HEK293 (cell line): ENCODE data around the gene TIGD4.

Experiments used
- CTCF ChIA-PET: fragments of 350-600 bp; formaldehyde crosslinking; extraction: SDS; loops from one replicate; lab custom pipeline; 2021; ENCODE audit warnings: antibody characterized with exemption; lab: Yijun Ruan, JAX
- POLR2A ChIA-PET: fragments of 300-600 bp; formaldehyde crosslinking; extraction: SDS; loops from one replicate; lab custom pipeline; 2020; ENCODE audit warnings: antibody characterized with exemption, inconsistent platforms; lab: Yijun Ruan, JAX
- H3K27ac ChIP-seq: fragments of 200-500 bp; sonication (Bioruptor generic); 2 replicates; pipeline ENCODE4 v1.5.1; 2014; ENCODE audit warnings: low read depth, low read length, control low read depth, inconsistent platforms; ENCODE audit errors: extremely low read depth
- H3K36me3 ChIP-seq, 2 experiments: fragments of 200-500 bp in 1 of 2; sonication (Bioruptor generic) in 1 of 2; 1 replicate in 1 of 2; 2 replicates in 1 of 2; pipeline ENCODE4 v1.5.1; 2014 to 2017; ENCODE audit warnings: inconsistent platforms in 2 of 2, low read length in 2 of 2; ENCODE audit not compliant: control insufficient read depth in 2 of 2, insufficient read depth in 1 of 2
- H3K4me1 ChIP-seq: fragments of 200-500 bp; sonication (Bioruptor generic); 2 replicates; pipeline ENCODE4 v1.5.1; 2014; ENCODE audit warnings: mild to moderate bottlenecking, low read length, inconsistent platforms; ENCODE audit not compliant: control insufficient read depth, insufficient read depth
- H3K4me3 ChIP-seq: 2 replicates; pipeline ENCODE4 v1.5.1; 2011; ENCODE audit warnings: low read depth, mild to moderate bottlenecking, control low read depth, low read length, moderate library complexity
- H3K9me3 ChIP-seq: fragments of 200-500 bp; sonication (Bioruptor generic); 2 replicates; pipeline ENCODE4 v1.5.1; 2014; ENCODE audit warnings: low read depth, low read length, inconsistent platforms; ENCODE audit not compliant: control insufficient read depth, insufficient read depth
- BCL11B ChIP-seq: fragments of 450-650 bp; formaldehyde crosslinking; IDR thresholded peaks from 2 replicates; pipeline ENCODE4 v1.5.1; 2016; ENCODE audit warnings: low read depth, missing biosample characterization, missing genetic modification characterization
- BCL6B ChIP-seq: fragments of 450-650 bp; formaldehyde crosslinking; IDR thresholded peaks from 2 replicates; pipeline ENCODE4 v1.5.1; 2017; ENCODE audit warnings: missing biosample characterization, missing genetic modification characterization
- GLIS2 ChIP-seq: fragments of 450-650 bp; formaldehyde crosslinking; IDR thresholded peaks from 2 replicates; pipeline ENCODE4 v1.5.1; 2016; ENCODE audit warnings: missing biosample characterization, missing genetic modification characterization
- KLF1 ChIP-seq: fragments of 450-650 bp; formaldehyde crosslinking; IDR thresholded peaks from 2 replicates; pipeline ENCODE4 v1.5.1; 2016; ENCODE audit warnings: missing biosample characterization, missing genetic modification characterization
- KLF7 ChIP-seq: fragments of 450-650 bp; formaldehyde crosslinking; IDR thresholded peaks from 2 replicates; pipeline ENCODE4 v1.5.1; 2016; ENCODE audit warnings: missing biosample characterization, missing genetic modification characterization, borderline replicate concordance
- PRDM6 ChIP-seq: fragments of 450-650 bp; formaldehyde crosslinking; IDR thresholded peaks from 2 replicates; pipeline ENCODE4 v1.5.1; 2017; ENCODE audit warnings: missing biosample characterization, missing genetic modification characterization
- SALL2 ChIP-seq: fragments of 450-650 bp; formaldehyde crosslinking; IDR thresholded peaks from 2 replicates; pipeline ENCODE4 v1.5.0; 2017; ENCODE audit warnings: missing biosample characterization, mild to moderate bottlenecking, missing genetic modification characterization, borderline replicate concordance
- SETDB1 ChIP-seq: IDR thresholded peaks from one replicate; pipeline ENCODE4 v1.6.1; 2017; ENCODE audit warnings: mild to moderate bottlenecking, low read length, moderate library complexity, mixed read lengths; ENCODE audit not compliant: insufficient read length
- TCF7L2 ChIP-seq: IDR thresholded peaks from 2 replicates; pipeline ENCODE4 v1.6.1; 2011; ENCODE audit warnings: low read depth, mild to moderate bottlenecking, inconsistent platforms, low read length, moderate library complexity, borderline replicate concordance
- TSHZ1 ChIP-seq: fragments of 450-650 bp; formaldehyde crosslinking; IDR thresholded peaks from 2 replicates; pipeline ENCODE4 v1.5.1; 2016; ENCODE audit warnings: missing biosample characterization, missing genetic modification characterization, borderline replicate concordance
- ZBTB26 ChIP-seq: fragments of 450-650 bp; formaldehyde crosslinking; optimal IDR thresholded peaks from 2 replicates; pipeline ENCODE3; 2016; ENCODE audit warnings: missing biosample characterization, mild to moderate bottlenecking, missing genetic modification characterization
- ZNF121 ChIP-seq: fragments of 450-650 bp; formaldehyde crosslinking; IDR thresholded peaks from 2 replicates; pipeline ENCODE4 v1.5.1; 2016; ENCODE audit warnings: missing biosample characterization, missing genetic modification characterization
- ZNF175 ChIP-seq: fragments of 450-650 bp; formaldehyde crosslinking; IDR thresholded peaks from 2 replicates; pipeline ENCODE4 v1.5.1; 2016; ENCODE audit warnings: missing biosample characterization, missing genetic modification characterization
- ZNF362 ChIP-seq: fragments of 450-650 bp; formaldehyde crosslinking; IDR thresholded peaks from 2 replicates; pipeline ENCODE4 v1.5.1; 2016; ENCODE audit warnings: missing biosample characterization, missing genetic modification characterization
- ZNF433 ChIP-seq: fragments of 450-650 bp; formaldehyde crosslinking; IDR thresholded peaks from 2 replicates; pipeline ENCODE4 v1.5.1; 2016; ENCODE audit warnings: missing biosample characterization, missing genetic modification characterization, low read depth
- ZNF514 ChIP-seq: fragments of 450-650 bp; formaldehyde crosslinking; IDR thresholded peaks from 2 replicates; pipeline ENCODE4 v1.5.1; 2016; ENCODE audit warnings: missing biosample characterization, missing genetic modification characterization
- ZNF548 ChIP-seq: fragments of 450-650 bp; formaldehyde crosslinking; IDR thresholded peaks from 2 replicates; pipeline ENCODE4 v1.5.1; 2016; ENCODE audit warnings: missing biosample characterization, missing genetic modification characterization
- ZNF549 ChIP-seq: fragments of 450-650 bp; IDR thresholded peaks from 2 replicates; pipeline ENCODE4 v1.5.1; 2018; ENCODE audit warnings: missing biosample characterization, missing genetic modification characterization, mild to moderate bottlenecking, inconsistent platforms, moderate library complexity
- ZNF610 ChIP-seq: fragments of 450-650 bp; formaldehyde crosslinking; IDR thresholded peaks from 2 replicates; pipeline ENCODE4 v1.5.1; 2016; ENCODE audit warnings: missing biosample characterization, missing genetic modification characterization, borderline replicate concordance
- ZNF76 ChIP-seq: fragments of 450-650 bp; formaldehyde crosslinking; IDR thresholded peaks from 2 replicates; pipeline ENCODE4; 2016; ENCODE audit warnings: low read depth, missing biosample characterization, missing genetic modification characterization, borderline replicate concordance
- ZNF777 ChIP-seq: fragments of 450-650 bp; formaldehyde crosslinking; IDR thresholded peaks from 2 replicates; pipeline ENCODE4 v1.5.1; 2017; ENCODE audit warnings: missing biosample characterization, missing genetic modification characterization, borderline replicate concordance
- ZNF843 ChIP-seq: fragments of 450-650 bp; formaldehyde crosslinking; IDR thresholded peaks from 2 replicates; pipeline ENCODE4 v1.5.1; 2016; ENCODE audit warnings: missing biosample characterization, missing genetic modification characterization

Gene TIGD4

GRCh38 chr4:152723236-152723635 is 56.3 kb downstream of the TIGD4 start:
- Histone ChIP-seq H3K36me3 (no peaks in the 10 kb centered on the region), H3K27ac (no peak overlapping the region), H3K9me3 (no peaks in the 10 kb centered on the region), H3K4me3 (no peak overlapping the region), H3K4me1 (no peaks in the 10 kb centered on the region)
- no peak for TF ChIP-seq TCF7L2
- no peak for TF ChIP-seq ZBTB26 (tag by site-specific recombination)
- no peak for TF ChIP-seq BCL6B (tag by site-specific recombination)
- TF ChIP-seq TSHZ1 = no peak
- no peak for TF ChIP-seq ZNF548 (tag by site-specific recombination)
- TF ChIP-seq ZNF121 (tag by site-specific recombination) = no peak
- TF ChIP-seq GLIS2 (tag by site-specific recombination) = no peak
- no peak for TF ChIP-seq ZNF843 (tag by site-specific recombination)
- ChIA-PET CTCF (interaction anchor here (0.7 to 1.1 kb wide), 2 partner anchors 13 to 472 kb away, joined by 3 read pairs; no protein-coding TSS in a partner anchor), POLR2A (no interaction called here)

GRCh38 chr4:152719801-152720556 is 59.6 kb downstream of the TIGD4 start:
- Histone ChIP-seq H3K36me3 (no peaks in the 10 kb centered on the region), H3K9me3 (no peaks in the 10 kb centered on the region), H3K4me1 (no peaks in the 10 kb centered on the region), H3K4me3 (no peak overlapping the region), H3K27ac (no peak overlapping the region)
- ChIA-PET POLR2A (no interaction called here), CTCF (interaction anchor here (0.6 to 1.0 kb wide), 3 partner anchors 16 to 1045 kb away, joined by 3 to 4 read pairs (median 3); no protein-coding TSS in a partner anchor)
- TF ChIP-seq KLF1 (tag by site-specific recombination) = no peak
- TF ChIP-seq TCF7L2 = no peak
- no peak for TF ChIP-seq SALL2 (tag by site-specific recombination)
- no peak for TF ChIP-seq PRDM6
- TF ChIP-seq ZNF175 (tag by site-specific recombination) = no peak
- TF ChIP-seq ZNF777 (tag by site-specific recombination) = no peak
- TF ChIP-seq ZNF610 (tag by site-specific recombination) = no peak
- TF ChIP-seq ZNF549 (tag by site-specific recombination) = no peak
- TF ChIP-seq ZNF362 = no peak
- no peak for TF ChIP-seq ZNF76
- no peak for TF ChIP-seq BCL11B
- TF ChIP-seq ZNF433 (tag by site-specific recombination) = no peak
- TF ChIP-seq ZNF514 (tag by site-specific recombination) = no peak
- TF ChIP-seq SETDB1 = no peak
- TF ChIP-seq KLF7 (tag by site-specific recombination) = no peak
